SJSA1 (cell line): Measurements from ENCODE around the gene LY6G6C. TPM values are rescaled to one million over a fixed set of nuclear protein-coding genes. Genes with fewer than 3 reads are reported as not detected.

Experiments
- DNase-seq, 2 experiments: peaks; one replicate each; pipeline ENCODE4 v3.0.0-alpha.2; 2015 to 2020; ENCODE audit warnings: low spot score in 2 of 2, low read depth in 1 of 2
- H3K27ac ChIP-seq: fragments of 250-450 bp; sonication (Bioruptor Pico); 2 replicates; pipeline ENCODE4 v1.5.1; 2020; ENCODE audit warnings: mild to moderate bottlenecking, moderate library complexity
- H3K27me3 ChIP-seq: fragments of 250-450 bp; sonication (Bioruptor Pico); replicated peaks from 2 replicates; pipeline ENCODE4 v1.5.1; 2020; ENCODE audit warnings: mild to moderate bottlenecking, moderate library complexity
- H3K36me3 ChIP-seq: fragments of 250-450 bp; sonication (Bioruptor Pico); 2 replicates; pipeline ENCODE4 v1.5.1; 2020; ENCODE audit warnings: mild to moderate bottlenecking
- H3K4me1 ChIP-seq: fragments of 250-450 bp; sonication (Bioruptor Pico); replicated peaks from 2 replicates; pipeline ENCODE4 v1.6.1; 2021; ENCODE audit warnings: mild to moderate bottlenecking
- H3K4me3 ChIP-seq: fragments of 250-450 bp; sonication (Bioruptor Pico); 2 replicates; pipeline ENCODE4 v1.5.1; 2020; ENCODE audit warnings: mild to moderate bottlenecking
- H3K9me3 ChIP-seq: fragments of 250-450 bp; sonication (Bioruptor Pico); replicated peaks from 2 replicates; pipeline ENCODE4 v1.5.1; 2020; ENCODE audit warnings: mild to moderate bottlenecking
- total RNA-seq: library from RNA; depleted of rRNA; stranded (reverse); fragments of >200 nt; shearing (Covaris generic); gene quantifications from 2 replicates; pipeline ENCODE4 v1.2.3, GENCODE V29; 2014

Gene LY6G6C
- total RNA-seq, 1 experiment from 2014 or later: not detected

DNA sequence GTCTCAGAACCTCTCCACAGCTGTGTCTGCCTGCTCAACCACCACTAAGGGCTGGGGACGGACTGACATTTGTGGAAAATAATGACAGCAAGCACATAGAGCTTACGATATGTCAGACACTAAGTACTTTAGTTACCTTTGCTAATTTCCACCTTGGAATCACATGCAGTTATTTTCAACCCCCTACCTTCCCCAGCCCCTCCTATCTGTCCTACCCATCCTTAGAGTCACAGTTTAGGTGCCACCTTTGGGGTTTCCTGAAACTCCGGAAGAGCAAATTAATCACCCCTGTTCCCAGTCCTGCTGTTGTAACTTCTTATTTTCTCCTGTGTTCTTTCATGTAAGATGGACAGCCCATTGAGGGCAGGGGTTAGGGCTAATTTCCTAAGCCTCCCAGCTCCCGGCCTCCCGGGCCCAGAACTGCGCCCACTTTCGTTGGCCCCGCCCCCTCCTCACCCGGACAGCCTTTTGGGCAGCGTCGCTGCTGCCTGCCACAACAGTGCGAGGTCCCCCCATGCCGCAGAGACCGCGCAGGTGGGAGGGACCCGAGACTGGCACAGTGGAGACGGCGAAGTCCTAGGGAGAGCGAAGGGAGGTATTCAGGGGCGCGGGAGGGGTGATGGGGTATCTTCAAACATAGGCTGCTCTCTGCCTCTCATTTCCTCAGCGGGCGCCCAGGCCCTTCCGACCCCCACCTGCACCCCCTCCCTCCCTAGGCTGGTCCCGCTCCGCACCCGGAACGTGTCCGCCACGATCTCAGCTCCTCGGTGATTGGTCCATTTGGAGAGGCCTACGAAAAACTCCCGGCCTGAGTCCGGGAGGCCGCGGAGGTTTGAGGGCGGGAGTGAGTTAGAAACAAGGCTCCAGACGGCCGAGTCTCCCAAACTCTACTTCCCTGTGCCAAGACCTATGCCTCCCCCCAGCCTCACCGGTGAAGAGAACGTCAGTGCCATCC is 6.4 kb upstream of the LY6G6C start:
- Histone ChIP-seq H3K4me3 (no peak overlapping the region), H3K9me3 (peaks cover 3% of the 10 kb centered on the region), H3K27ac (no peak overlapping the region), H3K36me3 (peaks cover 62% of the 10 kb centered on the region), H3K27me3 (no peaks in the 10 kb centered on the region), H3K4me1 (peaks cover 19% of the 10 kb centered on the region)
- DNase-seq: no peak

DNA sequence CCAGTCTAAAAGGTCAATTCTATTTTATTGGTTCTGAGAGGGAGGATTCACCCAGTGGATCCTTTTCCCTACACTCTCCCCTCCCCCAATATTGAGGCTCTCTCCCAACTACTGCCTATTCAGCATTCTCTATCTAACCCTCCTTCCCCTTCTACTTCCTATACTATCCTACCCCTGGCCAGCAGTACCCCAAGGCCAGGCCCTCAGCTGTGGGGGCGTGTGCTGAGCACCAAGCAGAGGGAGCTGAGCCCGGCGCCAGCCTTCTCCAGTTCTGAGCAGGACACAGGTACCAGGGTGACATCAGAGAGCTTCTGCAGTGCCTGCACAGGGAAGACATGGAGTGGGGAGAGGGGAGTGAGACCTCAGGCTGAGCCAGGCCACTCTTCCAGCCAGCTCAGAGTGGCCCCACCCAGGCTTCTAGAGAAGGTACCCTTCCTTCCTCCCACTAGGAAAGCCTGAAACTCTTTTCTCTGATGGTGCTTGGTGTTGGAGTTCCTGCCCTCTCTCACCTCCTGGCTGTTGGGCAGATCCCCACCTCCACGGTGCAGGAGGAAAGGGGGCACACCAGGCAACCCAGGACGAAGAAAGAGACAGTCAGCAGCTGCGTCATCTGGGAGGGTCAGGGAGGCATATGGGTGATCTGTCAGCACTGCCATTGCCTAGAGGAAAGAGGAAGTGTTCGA is 5.6 kb upstream of the LY6G6C start:
- peaks cover 3% of the 10 kb centered on the region for H3K9me3 ChIP-seq
- H3K36me3 ChIP-seq: peaks cover 53% of the 10 kb centered on the region
- no peak overlapping the region for H3K4me3 ChIP-seq
- DNase-seq: no peak
- H3K27me3 ChIP-seq: no peaks in the 10 kb centered on the region
- H3K27ac ChIP-seq: no peak overlapping the region
- peaks cover 19% of the 10 kb centered on the region for H3K4me1 ChIP-seq

DNA sequence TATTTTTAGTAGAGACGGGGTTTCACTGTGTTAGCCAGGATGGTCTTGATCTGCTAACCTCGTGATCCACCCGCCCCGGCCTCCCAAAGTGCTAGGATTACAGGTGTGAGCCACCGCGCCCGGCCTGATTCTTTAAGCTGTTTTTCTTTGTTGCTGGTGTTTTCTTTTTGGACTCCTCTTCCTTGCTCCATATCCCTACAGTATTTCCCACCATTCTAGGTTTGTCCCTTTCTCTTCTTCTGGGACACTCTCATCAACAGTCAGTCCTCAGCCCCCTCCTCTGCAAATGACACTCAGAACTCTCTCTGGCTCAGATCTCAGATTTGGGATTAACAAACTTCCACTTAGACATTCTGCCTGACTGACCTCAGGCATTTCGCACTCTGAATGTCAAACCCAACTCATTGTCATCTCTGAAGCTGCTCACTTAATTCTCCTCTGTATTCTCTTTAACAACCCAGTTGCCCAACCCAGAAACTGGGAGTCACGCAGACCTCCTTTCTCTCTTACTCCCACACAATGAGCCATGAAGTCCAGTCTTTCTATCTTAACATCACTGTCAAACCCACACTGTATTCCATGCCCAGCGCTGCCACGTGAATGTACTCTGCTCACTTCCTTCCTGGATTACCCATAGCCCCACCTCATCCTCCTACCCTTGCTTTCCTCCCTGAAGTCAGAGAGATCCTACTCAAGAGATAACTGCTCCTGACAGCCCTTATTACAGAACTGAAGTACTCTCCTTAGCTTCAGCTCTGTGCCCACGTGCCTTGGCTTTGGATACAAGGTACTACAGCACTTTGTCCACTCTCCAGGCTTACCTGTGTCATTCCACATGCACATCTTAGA is 4.2 kb upstream of the LY6G6C start:
- peaks cover 39% of the 10 kb centered on the region for H3K36me3 ChIP-seq
- H3K9me3 ChIP-seq: peaks cover 3% of the 10 kb centered on the region
- peaks cover 18% of the 10 kb centered on the region for H3K4me1 ChIP-seq
- DNase-seq: no peak
- H3K27me3 ChIP-seq: no peaks in the 10 kb centered on the region
- no peak overlapping the region for H3K27ac ChIP-seq
- no peak overlapping the region for H3K4me3 ChIP-seq

DNA sequence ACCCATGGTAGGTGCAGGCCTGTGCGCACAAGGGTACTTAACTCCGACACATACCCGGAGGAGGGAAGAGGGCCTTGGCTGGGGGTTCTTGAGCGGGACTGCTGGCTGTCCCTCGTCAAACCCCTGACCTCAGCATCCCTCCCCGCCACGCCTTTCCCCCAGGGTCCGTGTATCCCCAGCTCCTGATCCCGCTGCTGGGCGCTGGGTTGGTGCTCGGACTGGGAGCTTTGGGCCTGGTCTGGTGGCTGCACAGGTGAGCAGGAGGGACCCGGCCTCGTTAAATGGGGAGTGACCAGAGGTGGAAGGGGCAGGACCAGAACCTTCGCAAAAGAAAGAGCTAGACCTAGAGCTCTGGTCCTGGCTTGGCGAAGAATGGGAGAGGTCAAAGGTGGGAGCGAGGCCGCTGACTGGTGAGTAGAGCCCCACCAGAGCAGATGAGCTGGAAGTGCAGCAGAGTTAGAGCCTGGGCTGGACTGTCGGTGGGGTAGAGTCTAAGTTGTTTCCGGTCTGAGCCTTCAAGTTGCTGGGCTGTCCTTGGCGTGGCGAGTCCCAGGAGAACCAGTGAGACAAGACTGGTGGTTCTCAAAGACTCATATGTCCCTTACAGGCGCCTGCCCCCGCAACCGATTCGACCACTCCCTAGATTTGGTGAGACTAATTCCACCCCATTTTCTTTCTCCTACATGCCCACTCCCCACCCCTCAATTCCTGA is 2.6 kb upstream of the LY6G6C start:
- Histone ChIP-seq H3K27me3 (no peaks in the 10 kb centered on the region), H3K4me1 (peaks cover 6% of the 10 kb centered on the region), H3K9me3 (no peaks in the 10 kb centered on the region), H3K4me3 (no peak overlapping the region), H3K27ac (no peak overlapping the region), H3K36me3 (peaks cover 28% of the 10 kb centered on the region)
- no peak for DNase-seq

DNA sequence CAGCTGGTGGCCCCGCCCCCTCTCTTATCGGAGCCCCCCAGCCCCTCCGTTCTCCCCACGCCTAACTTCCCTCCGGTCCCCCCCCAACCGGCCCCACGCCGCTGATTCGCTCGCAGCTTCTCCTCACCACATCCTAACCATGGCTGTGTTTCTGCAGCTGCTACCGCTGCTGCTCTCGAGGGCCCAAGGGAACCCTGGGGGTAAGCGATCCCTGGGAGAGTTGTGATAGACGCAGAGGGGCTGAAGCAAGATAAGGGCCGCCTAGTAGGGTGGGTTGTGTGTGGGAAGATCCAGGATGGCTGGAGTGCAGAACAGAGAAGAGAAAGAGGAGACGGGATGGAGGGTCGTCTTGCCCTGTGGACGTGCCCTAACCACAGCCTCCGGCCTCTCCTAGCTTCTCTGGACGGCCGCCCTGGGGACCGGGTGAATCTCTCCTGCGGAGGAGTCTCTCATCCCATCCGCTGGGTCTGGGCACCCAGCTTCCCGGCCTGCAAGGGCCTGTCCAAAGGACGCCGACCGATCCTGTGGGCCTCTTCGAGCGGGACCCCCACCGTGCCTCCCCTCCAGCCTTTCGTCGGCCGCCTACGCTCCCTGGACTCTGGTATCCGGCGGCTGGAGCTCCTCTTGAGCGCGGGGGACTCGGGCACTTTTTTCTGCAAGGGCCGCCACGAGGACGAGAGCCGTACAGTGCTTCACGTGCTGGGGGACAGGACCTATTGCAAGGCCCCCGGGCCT is 1.9 kb upstream of the LY6G6C start, which contains the start of gene MPIG6B:
Gene MPIG6B, plus strand, starts transcription at position 129 of the 735 bp plus-strand sequence. Its CDS starts 11 bp downstream, at position 140.
- H3K4me1 ChIP-seq: no peaks in the 10 kb centered on the region
- no peaks in the 10 kb centered on the region for H3K9me3 ChIP-seq
- no peaks in the 10 kb centered on the region for H3K27me3 ChIP-seq
- H3K36me3 ChIP-seq: peaks cover 22% of the 10 kb centered on the region
- no peak within 1 kb of the TSS for H3K27ac ChIP-seq
- H3K4me3 ChIP-seq: no peak within 1 kb of the TSS
- DNase-seq: no peak

DNA sequence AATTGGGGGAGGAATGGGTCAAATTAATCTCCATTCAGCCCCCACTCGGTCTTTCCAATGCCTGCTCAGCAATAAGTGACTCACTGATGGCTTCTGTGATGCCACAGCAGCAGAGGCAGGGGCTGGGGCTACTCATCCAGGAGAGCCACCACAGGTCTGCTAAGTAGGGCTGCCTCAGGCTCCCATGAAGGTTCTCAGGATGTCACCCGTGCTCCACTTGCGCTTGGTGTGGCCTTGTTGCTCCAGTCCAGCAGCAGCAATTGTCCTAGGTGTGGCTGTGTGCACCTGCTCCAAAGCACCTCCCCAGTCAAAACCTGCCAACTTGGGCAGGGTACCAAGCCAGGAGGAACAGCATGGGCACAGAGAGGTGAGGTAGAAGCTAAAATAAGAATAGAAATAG is 627 bp upstream of the LY6G6C start:
- Histone ChIP-seq H3K4me3 (no peak overlapping the region), H3K9me3 (no peaks in the 10 kb centered on the region), H3K4me1 (no peaks in the 10 kb centered on the region), H3K27ac (no peak overlapping the region), H3K27me3 (no peaks in the 10 kb centered on the region), H3K36me3 (peaks cover 11% of the 10 kb centered on the region)
- no peak for DNase-seq

DNA sequence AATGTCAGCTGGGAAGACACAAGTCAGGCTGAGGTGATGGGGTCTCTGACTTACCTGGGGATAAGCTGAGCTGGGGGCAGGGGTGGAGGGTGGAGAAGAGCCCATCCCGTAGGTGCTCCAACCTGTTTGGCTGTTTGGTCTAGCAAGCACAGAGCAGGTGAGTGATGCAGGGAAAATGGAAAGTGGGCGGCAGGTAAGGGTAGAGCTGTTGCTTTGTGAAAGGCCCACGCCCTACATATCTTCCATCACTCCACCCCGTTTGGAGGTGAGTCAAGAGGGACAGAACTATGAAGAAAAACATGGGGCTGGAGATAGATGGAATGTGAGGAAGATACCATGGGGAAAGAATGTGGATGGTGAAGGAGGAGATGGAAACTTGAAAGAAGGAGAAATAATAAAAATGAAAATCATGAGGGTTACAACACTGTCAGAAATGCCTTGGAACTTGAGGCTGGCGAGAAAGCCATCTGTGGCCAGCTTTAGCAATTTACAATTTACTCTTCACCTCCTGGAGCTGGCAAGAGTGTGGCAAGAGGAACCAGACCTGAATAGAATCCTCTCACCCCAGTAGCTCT is 1.3 kb downstream of the LY6G6C start:
- H3K27ac ChIP-seq: no peak overlapping the region
- H3K36me3 ChIP-seq: no peaks in the 10 kb centered on the region; the same call in 1 of the 2 replicates
- H3K9me3 ChIP-seq: no peaks in the 10 kb centered on the region
- H3K27me3 ChIP-seq: no peaks in the 10 kb centered on the region
- H3K4me3 ChIP-seq: no peak overlapping the region
- H3K4me1 ChIP-seq: no peaks in the 10 kb centered on the region
- no peak for DNase-seq

DNA sequence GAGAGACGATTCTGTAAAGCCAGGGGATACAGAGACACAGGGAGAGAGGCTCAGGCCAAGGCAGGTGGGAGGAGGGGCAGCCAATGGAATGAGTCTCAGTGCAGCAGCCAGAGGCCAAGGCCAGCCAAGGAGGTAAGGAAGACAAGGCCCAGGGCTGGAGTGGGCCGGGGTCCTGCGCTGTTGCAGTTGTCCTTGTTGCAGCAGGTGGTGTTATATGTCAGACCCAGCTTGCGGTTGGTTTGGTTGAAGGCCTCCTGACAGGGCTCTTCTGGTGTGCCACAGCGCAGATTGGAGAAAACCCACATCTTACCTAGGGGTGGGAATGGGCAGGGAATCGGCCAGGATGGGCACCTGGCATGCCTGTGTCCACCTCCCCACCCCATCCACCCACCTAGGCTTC is 2.5 kb downstream of the LY6G6C start:
- no peak overlapping the region for H3K27ac ChIP-seq
- no peak for DNase-seq
- H3K9me3 ChIP-seq: no peaks in the 10 kb centered on the region
- no peak overlapping the region for H3K4me3 ChIP-seq
- peaks cover 1% of the 10 kb centered on the region; the same call in 1 of the 2 replicates for H3K4me1 ChIP-seq
- H3K27me3 ChIP-seq: no peaks in the 10 kb centered on the region
- no peaks in the 10 kb centered on the region for H3K36me3 ChIP-seq

DNA sequence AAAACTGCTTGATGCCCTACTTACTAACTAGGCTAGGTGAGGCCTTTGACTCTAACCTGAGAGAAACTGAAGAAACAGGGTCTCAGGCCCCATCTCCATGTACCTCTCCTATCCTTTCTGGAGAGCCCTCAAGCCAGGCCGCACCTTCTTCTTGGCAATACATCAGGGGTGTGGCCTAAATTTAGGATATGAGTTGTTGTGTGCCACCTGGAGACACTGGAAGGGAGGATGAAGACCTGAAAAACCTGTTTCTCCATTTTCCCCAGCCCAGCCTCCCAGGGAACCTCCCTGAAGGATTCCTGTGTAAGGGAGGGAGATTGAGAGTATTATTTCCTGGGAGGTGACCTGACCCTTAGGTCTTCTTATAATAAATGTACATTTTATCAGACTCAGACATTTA is 3.3 kb downstream of the LY6G6C start:
- no peaks in the 10 kb centered on the region for H3K36me3 ChIP-seq
- no peak overlapping the region for H3K27ac ChIP-seq
- no peak overlapping the region for H3K4me3 ChIP-seq
- no peak for DNase-seq
- no peaks in the 10 kb centered on the region for H3K27me3 ChIP-seq
- H3K4me1 ChIP-seq: peaks cover 3% of the 10 kb centered on the region; the same call in 1 of the 2 replicates
- no peaks in the 10 kb centered on the region for H3K9me3 ChIP-seq

DNA sequence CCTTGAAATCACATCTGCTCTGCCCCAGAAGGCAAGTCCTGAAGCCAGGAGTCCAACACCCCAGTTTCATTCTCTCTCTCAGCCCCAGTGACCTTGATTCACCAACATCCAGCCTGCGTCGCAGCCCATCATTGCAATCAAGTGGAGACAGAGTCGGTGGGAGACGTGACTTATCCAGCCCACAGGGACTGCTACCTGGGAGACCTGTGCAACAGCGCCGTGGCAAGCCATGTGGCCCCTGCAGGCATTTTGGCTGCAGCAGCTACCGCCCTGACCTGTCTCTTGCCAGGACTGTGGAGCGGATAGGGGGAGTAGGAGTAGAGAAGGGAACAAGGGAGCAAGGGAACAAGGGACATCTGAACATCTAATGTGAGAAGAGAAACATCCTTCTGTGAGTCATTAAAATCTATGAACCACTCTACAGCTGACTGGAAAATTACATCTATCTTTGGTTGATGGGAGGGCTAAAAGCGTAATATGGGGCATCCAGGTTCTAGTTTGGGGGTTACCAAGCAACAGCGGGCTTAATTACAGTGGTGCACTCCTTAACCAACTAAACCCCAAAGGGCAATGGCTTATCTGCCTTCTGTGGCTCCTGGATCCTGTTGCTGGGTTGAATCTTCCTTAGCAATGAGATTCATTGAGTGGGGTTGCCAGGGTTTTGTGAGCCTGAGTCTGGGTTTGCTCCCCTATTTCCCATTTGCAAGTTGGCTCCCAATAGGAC is 3.9 kb downstream of the LY6G6C start:
- DNase-seq: no peak
- no peaks in the 10 kb centered on the region for H3K36me3 ChIP-seq
- peaks cover 3% of the 10 kb centered on the region; the same call in 1 of the 2 replicates for H3K4me1 ChIP-seq
- no peak overlapping the region for H3K4me3 ChIP-seq
- no peak overlapping the region for H3K27ac ChIP-seq
- H3K9me3 ChIP-seq: no peaks in the 10 kb centered on the region
- H3K27me3 ChIP-seq: no peaks in the 10 kb centered on the region

DNA sequence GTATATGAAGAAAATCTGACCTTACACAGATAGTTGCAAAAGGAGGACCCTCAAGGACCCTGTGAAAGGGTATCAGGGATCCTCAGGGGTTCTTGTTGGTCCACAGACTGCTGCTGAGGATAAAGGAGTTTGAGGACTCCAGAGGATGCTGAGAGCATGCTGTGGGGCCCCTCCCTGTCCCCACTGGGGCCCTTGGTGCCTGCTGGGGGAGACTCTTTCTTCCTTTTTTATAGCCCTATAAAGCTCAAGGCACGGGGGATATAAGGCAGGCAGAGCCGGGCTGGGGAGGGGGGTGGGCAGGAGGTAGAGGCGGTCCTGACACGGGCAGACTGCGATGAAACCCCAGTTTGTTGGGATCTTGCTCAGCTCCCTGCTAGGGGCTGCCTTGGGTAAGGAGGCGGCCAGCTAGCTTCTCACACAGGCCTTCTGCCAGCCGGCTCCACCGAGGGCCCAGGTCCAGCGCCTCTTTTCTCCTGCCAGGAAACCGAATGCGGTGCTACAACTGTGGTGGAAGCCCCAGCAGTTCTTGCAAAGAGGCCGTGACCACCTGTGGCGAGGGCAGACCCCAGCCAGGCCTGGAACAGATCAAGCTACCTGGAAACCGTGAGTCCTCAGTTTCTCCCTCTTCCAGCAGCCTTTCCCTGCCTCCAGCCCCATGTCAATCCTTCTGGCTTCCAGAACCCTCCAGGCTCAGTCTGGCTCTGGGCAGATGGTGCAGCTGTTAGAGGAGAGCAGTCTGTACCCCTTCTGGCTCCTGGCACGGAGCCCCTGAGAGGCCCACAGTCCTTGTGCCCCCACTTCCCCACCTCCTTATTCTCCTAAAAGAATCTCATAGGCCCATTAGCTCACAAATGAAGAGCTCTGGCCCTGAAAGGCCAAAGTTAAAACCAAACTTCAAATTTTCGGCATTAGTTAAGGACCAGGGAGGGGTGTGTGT is 6.3 kb downstream of the LY6G6C start, which contains the start of gene LY6G6D:
Gene LY6G6D, plus strand, starts transcription at position 327 of the 937 bp plus-strand sequence. Its CDS starts 8 bp downstream, at position 335.
- no peak within 1 kb of the TSS for H3K4me3 ChIP-seq
- no peaks in the 10 kb centered on the region for H3K36me3 ChIP-seq
- H3K27me3 ChIP-seq: no peaks in the 10 kb centered on the region
- DNase-seq: no peak
- peaks cover 3% of the 10 kb centered on the region; the same call in 1 of the 2 replicates for H3K4me1 ChIP-seq
- H3K27ac ChIP-seq: no peak within 1 kb of the TSS
- H3K9me3 ChIP-seq: no peaks in the 10 kb centered on the region
